AG20443 (cell line): ENCODE data around the gene SLAIN1.

Experiments used
- DNase-seq: peaks from one replicate; pipeline ENCODE4 v3.0.0; 2012; ENCODE audit warnings: low spot score, mixed read lengths

The SLAIN1 gene

DNA sequence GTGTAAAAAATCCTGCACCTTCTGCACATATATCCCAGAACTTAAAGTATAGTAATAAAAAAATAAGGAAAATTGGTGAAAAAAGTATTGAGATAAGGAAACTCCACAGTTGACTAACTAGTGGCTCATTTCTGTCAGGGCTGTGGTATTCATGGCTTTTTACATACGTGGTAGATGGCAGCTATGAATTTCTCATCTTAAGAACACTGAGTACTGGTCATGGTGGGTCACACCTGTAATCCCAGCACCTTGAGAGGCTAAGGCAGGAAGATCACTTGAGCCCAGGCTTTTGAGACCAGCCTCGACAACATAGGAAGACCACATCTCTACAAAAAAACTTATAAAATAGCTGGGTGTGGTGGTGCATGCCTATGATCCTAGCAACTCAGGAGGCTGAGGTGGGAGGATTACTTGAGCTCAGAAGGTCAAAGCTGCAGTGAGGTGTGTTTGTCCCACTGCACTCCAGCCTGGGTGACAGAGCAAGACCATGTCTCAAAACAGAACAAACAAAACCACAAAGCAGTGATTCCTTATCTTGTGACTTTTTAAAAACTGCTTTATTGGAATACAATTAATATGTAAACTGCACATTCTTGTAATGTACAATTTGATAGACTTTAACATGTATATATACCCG lies 16.8 kb downstream of the SLAIN1 start:
- no peak for DNase-seq

DNA sequence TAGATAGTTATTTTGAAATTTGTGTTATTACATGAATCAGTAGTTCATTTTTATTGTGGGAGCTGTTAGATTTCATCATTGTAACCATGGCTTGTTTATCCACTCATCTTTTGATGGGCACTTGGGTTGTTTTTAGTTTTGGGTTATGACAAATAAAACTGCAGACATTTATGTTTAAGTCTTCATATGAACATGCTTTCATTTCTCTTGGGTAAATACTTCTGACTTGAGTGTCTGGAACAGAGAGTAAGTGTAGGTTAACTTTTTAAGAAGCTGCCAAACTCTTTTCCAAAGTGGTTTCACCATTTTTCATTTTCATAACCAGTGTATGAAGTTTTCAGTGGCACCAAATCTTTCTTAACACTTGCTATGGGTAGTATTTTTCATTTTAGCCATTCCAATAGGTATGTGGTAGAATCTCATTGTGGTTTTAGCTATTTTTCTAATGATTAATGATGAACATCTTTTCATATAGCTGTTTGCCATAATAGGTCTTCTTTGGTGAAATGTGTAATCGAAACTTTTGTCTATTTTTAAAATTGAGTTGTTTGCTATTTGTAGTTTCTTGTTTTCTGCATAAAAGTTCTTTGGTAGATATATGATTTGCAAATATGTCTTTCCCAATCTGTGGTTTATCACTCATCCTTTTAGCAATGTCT lies 17.9 kb downstream of the SLAIN1 start:
- no peak for DNase-seq

- DNase-seq, result no peak
These were observed 19.2 kb downstream of the SLAIN1 start for GRCh38 chr13:77716692-77717091.

DNA sequence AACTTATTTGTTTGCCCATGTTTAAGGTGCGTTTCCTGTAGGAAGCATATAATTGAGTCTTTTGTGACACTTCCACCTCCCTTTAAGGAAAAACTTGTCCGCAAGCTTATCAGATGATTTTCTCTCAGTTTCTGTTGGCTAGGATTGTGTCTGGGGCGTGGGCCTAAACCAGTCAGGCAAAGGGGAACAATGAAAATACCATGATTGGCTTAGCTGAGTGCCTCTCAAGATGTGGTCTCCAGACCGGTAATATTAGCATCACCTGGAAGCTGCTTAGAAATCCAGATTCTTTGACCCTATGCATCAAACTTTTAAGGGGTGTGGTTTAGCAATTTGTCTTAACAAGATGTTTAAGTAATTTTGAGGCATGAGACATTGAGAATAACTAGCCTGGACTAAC lies 20.0 kb downstream of the SLAIN1 start:
- no peak for DNase-seq

- DNase-seq, result no peak
These were observed 21.6 kb downstream of the SLAIN1 start for GRCh38 chr13:77719128-77719527.

DNA sequence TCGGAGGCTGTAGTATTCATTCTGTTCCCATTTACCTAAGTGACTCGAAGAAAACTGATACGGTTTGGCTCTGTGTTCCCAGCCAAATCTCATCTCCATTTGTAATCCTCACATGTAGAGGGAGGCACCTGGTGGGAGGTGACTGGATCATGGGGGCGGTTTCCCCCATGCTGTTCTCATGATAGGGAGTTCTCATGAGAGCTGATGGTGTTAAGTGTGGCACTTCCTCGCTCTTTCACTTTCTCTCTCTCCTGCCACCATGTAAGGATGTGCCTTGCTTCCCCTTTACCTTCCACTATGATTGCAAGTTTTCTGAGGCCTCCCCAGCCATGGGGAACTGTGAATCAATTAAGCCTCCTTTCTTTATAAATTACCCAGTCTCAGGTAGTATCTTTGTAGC lies 23.5 kb downstream of the SLAIN1 start:
- no peak for DNase-seq

DNA sequence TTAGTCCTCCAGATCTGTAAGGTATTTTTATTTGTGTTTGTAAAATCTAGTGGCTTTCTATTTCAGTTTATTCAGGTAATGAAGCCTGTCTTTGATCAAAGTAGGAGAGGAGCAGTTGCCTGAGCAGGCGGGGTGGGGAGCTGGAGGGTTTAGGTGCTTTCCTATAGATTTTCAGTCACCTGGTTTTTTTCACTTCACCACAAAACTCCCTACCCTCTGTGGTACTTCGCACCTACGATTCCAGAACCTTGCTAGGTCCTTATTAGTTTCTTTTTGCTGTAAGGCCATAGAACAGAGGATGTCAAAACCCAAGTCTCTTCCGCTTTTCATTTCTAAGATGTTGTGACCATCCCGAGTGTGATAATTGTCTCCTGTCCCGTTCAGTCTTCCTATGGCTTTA lies 26.6 kb downstream of the SLAIN1 start:
- DNase-seq, result no peak

- DNase-seq, result no peak
These were observed 27.6 kb downstream of the SLAIN1 start for GRCh38 chr13:77725071-77725470.

DNA sequence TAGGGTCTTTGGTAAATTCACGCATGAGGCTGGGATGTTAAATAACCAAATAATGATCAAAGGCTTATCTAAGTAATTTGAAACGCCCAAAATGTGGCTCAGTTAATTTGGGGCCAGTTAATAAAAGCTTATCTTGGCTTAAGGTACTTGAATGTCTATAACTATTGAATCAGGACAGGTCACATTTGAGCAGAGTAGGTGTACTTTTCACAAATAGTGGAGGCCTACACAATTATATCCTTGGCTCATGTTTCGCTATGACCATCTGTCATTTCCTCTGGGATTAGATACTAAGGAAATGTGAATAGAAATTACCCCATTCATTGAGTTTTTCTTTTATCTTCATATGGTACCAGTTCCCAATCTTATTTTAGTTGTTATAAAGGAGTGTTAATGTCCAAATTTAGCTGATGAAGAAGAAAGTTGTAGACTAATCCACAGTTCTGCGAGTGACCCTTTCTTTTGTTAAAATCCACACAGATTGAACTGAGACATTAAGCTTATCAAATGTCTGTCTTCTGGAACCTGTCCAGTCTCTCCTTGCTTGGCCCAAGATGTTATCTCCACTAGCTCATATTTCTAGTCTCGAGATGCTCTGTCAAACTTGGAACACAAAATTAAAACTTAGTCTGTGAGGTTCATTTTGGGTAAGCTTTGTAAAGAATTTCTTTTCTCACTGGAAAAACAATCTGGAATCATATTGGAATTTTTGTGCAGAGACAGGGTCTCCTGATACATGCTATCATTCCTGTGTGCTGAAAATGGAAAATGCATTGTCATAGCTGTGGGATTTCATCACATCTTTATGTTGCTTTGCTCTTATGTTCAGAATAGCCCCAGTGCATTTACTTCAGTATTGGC lies 31.0 kb downstream of the SLAIN1 start:
- no peak for DNase-seq

GRCh38 chr13:77729502-77730221 lies 32.2 kb downstream of the SLAIN1 start:
- no peak for DNase-seq

GRCh38 chr13:77730572-77730971 lies 33.1 kb downstream of the SLAIN1 start:
- DNase-seq, result no peak

DNA sequence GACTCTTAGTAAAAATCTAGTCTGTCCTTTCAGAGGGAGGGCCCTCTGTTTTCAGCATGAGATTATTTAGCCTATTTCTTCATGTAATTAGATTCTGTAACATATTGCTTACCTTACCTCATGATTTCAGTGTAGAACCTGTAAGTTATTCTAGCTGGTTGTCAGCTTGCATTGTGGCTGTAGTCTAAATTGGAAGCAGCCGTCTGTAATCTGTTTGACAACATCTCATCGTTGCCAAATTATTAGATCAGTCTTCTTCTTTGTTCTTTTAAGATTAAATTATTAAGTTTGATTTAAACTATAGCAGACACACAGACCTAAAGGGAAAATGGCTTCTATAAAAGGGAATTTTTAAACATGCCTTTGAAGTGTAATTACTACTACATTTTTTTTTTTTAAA lies 34.8 kb downstream of the SLAIN1 start:
- no peak for DNase-seq

DNA sequence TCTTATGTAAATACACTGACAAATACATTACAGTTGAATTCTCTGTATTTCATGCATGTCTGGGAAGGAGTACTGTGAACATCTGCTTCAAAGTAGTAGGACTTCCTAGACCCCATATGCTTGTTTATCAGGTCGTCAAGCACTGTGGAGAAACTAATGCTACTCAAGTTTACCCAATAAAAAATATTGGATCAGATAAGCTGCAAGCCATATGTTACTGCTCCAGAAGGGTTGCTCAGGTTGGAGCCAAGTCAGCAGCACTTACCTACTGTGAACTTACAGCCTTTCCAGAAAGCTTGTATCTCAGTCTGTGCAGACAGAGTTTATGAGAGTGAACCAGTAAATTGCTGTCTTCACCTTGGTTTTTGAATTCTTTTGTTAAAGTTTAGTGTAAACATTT lies 36.2 kb downstream of the SLAIN1 start:
- DNase-seq, result no peak

DNA sequence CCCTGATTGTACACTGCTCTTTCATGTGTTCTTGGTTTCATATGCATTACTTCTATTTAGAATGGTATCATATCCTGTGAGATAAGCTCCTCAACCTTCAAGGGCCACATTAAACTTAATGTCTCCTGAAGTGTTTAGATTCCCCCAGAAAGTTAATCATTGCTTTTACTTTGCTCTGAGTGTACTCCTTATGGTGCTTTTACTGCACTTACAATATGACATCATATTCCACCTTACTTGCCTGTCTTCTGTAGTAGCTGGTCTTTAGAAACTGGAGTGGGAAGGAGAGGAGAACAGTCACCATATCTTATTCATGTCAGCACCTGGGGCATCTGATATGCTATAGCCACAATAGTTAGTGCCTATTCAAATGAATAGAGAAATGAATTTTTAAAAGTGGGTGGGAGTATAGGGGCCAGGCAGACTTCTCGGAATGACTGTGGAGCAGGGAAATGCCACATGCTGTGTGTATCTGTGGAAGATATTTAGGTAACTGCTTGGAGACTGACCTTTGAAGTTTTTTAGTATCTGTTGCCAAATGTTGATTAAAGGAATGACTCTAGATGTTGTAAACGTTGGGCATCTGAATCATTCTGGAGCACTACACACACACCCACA lies 40.2 kb downstream of the SLAIN1 start:
- DNase-seq, result no peak

DNA sequence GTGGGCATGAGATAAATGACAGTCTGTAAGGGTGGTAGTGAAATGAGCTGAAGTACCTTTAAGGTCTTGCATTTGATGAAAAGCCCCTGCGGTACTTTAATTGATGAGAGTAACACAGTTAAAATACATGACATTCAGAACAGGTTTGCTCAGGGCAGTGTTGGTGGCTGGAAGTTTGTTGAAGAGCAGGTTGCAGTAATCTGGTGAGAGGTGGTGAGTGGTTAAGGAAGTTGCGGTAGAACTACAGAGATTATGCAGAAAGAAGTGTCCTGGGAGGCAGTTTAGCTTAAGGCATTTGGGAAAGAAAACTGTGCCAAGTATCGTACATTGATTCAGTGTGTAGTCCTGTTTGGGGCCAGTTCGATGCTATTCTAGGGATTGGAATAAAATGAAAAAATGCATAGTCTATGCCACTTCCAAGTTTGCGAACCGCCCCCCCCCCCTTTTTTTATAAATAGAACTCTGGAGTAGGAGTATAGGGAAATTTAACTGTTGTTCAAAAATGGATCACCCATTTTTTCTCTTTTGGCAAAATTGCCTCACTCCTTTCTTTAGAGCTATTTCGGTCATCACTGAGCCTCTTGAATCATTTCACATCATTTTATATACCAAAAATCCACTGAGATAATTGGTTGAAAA lies 42.7 kb downstream of the SLAIN1 start:
- DNase-seq, result no peak

- no peak for DNase-seq
These were observed 43.6 kb downstream of the SLAIN1 start for GRCh38 chr13:77740931-77741596.

DNA sequence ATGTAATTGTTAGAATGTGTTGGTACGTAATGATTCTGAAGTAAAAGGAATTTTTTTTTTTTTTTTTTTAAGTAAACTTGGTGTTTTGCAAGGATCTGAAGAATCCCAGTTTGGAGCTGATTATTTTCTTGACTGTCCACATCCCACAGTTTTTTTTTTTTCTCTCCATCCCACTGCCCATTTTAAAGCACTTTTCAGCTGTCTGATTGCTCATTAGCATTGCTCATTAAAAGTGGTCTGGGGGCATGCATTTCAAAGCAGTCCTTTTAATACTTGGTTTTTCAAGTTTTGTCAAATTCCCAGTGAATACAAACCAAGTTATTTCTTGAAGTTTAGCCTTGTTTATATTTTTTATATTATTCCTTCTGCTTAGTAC lies 44.1 kb downstream of the SLAIN1 start:
- DNase-seq, result no peak

- DNase-seq, result no peak
These were observed 45.3 kb downstream of the SLAIN1 start for GRCh38 chr13:77742801-77743200.

DNA sequence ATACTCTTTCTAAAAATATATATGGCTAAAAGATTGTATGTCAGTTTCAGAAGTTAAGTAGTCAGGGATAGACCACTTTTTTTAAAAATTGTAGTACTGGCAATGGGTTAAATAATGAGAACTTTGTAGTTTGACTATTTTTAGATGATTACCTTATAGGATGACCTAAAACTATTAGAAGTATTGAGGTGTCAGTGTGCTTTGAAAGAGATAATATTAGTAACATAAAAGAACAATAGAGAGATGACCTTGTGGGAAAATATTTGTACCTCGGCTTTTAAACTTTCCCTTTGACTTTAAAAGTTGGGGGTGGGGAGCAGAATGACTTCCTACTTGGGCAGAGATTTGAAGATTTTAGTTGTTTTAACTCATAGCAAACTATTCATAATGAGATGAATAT lies 48.3 kb downstream of the SLAIN1 start:
- DNase-seq, result no peak

- DNase-seq, result no peak
These were observed 51.9 kb downstream of the SLAIN1 start for GRCh38 chr13:77749344-77749880.
